Endodermal cell (in vitro differentiated cells): ENCODE results near the gene MRRF. TPM values are rescaled to one million over a fixed set of nuclear protein-coding genes. Genes with fewer than 3 reads are reported as not detected.

ENCODE experiments used
- DNase-seq: peaks from one replicate; pipeline ENCODE4 v3.0.0-alpha.2; 2017
- H3K27ac ChIP-seq: 2 replicates; pipeline ENCODE4 v1.5.1; 2013; ENCODE audit warnings: mild to moderate bottlenecking, low read depth, low read length, moderate library complexity
- H3K27me3 ChIP-seq: 2 replicates; pipeline ENCODE4 v1.6.1; 2013; ENCODE audit warnings: mild to moderate bottlenecking, low read length, moderate library complexity; ENCODE audit not compliant: insufficient read depth, control insufficient read depth, poor library complexity, severe bottlenecking
- H3K36me3 ChIP-seq: 2 replicates; pipeline ENCODE4 v1.7.0; 2013; ENCODE audit warnings: mild to moderate bottlenecking, low read length, moderate library complexity; ENCODE audit not compliant: control insufficient read depth, insufficient read depth
- H3K4me1 ChIP-seq: one replicate; pipeline ENCODE4 v1.7.0; 2013; ENCODE audit warnings: low read length; ENCODE audit not compliant: control insufficient read depth, insufficient read depth
- H3K4me3 ChIP-seq: 2 replicates; pipeline ENCODE4 v1.5.1; 2013; ENCODE audit warnings: mild to moderate bottlenecking, low read length, moderate library complexity
- H3K9ac ChIP-seq: 2 replicates; pipeline ENCODE4 v1.6.1; 2013; ENCODE audit warnings: mild to moderate bottlenecking, low read length, moderate library complexity; ENCODE audit not compliant: poor library complexity, severe bottlenecking; ENCODE audit errors: extremely low read depth
- H3K9me3 ChIP-seq: 2 replicates; pipeline ENCODE4 v1.6.1; 2013; ENCODE audit warnings: mild to moderate bottlenecking, low read length, moderate library complexity; ENCODE audit not compliant: control insufficient read depth
- H3K27ac Mint-ChIP-seq: 2 replicates; pipeline ENCODE4 v1.8.0; 2020; ENCODE audit warnings: mixed read lengths
- H3K27me3 Mint-ChIP-seq: 2 replicates; pipeline ENCODE4 v1.8.0; 2021; ENCODE audit warnings: mild to moderate bottlenecking, mixed read lengths; ENCODE audit not compliant: insufficient read depth
- H3K36me3 Mint-ChIP-seq: 2 replicates; pipeline ENCODE4 v1.8.0; 2020; ENCODE audit warnings: low read depth, mixed read lengths
- H3K4me1 Mint-ChIP-seq: 2 replicates; pipeline ENCODE4 v1.8.0; 2020; ENCODE audit warnings: mixed read lengths
- H3K4me3 Mint-ChIP-seq: 2 replicates; pipeline ENCODE4 v1.8.0; 2020; ENCODE audit warnings: mild to moderate bottlenecking, moderate library complexity, mixed read lengths
- H3K9me3 Mint-ChIP-seq: 2 replicates; pipeline ENCODE4 v1.8.0; 2020; ENCODE audit warnings: mild to moderate bottlenecking, mixed read lengths
- WGBS, 2 experiments: methylation state at CpG; one replicate each; pipeline versions ENCODE4 v1.1.5 to v1.1.7; 2013; ENCODE audit warnings: missing lambda C conversion rate in 2 of 2, mixed read lengths in 1 of 2; ENCODE audit not compliant: insufficient coverage in 1 of 2, insufficient read length in 1 of 2; 5-methylcytosine and 5-hydroxymethylcytosine counted together
- total RNA-seq, 2 donors: library from RNA; stranded (reverse); fragmentation: NEBNext Ultra II Directional in 1 of 2; extraction: Animal tissue kit (Norgen Biotek cat#: 25700) in 1 of 2; gene quantifications; 2 replicates in 1 of 2; 3 replicates in 1 of 2; pipeline ENCODE4 v1.2.1, GENCODE V29; 2021
- TF ChIP-seq, protein P1 (sequence below): fragments of 200-600 bp; sonication (generic); conservative IDR thresholded peaks from 2 replicates; pipeline ENCODE4 v1.5.0; 2021; ENCODE audit warnings: antibody characterized with exemption, mild to moderate bottlenecking

The MRRF gene
- total RNA-seq, 2 donors from 2014 or later, result 25.8 to 27.6 TPM

DNA sequence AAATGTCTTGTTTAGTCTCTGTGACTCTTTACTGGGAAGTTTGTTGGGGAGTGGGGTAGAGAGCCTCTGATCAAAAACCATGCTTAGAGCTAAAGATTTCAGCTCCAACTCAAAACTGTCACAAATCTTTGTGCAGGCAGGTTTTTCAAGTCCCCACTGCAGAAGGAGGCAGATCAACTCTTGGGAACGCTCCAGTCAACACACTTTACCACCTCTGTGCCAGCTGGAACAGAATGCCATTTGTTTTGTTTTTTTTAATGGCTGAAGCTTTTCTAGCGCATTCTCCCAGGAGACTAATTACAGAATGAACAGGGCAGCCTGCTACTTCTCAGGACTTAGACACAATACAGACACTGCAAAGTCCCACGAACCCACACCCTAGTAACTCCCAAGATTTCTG is 18.0 kb upstream of the MRRF start:
- no peak overlapping the region for H3K4me3 ChIP-seq
- no peak for DNase-seq
- Mint-ChIP-seq H3K4me1 (peaks cover 1% of the 10 kb centered on the region), H3K4me3 (no peak overlapping the region), H3K27ac (no peak overlapping the region), H3K36me3 (peaks cover 48% of the 10 kb centered on the region), H3K27me3 (no peaks in the 10 kb centered on the region), H3K9me3 (no peaks in the 10 kb centered on the region)
- WGBS, 2 experiments, result 97% methylated on average over 3 of the region's 3 CpGs; no CpG with 5 or more reads in 1 of the 2 experiments
- peaks cover 60% of the 10 kb centered on the region for H3K36me3 ChIP-seq
- TF ChIP-seq, protein P1, sequence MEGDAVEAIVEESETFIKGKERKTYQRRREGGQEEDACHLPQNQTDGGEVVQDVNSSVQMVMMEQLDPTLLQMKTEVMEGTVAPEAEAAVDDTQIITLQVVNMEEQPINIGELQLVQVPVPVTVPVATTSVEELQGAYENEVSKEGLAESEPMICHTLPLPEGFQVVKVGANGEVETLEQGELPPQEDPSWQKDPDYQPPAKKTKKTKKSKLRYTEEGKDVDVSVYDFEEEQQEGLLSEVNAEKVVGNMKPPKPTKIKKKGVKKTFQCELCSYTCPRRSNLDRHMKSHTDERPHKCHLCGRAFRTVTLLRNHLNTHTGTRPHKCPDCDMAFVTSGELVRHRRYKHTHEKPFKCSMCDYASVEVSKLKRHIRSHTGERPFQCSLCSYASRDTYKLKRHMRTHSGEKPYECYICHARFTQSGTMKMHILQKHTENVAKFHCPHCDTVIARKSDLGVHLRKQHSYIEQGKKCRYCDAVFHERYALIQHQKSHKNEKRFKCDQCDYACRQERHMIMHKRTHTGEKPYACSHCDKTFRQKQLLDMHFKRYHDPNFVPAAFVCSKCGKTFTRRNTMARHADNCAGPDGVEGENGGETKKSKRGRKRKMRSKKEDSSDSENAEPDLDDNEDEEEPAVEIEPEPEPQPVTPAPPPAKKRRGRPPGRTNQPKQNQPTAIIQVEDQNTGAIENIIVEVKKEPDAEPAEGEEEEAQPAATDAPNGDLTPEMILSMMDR, result no peak
- H3K27ac ChIP-seq, result no peak overlapping the region
- no peak overlapping the region for H3K9ac ChIP-seq
- H3K27me3 ChIP-seq, result no peaks in the 10 kb centered on the region
- no peaks in the 10 kb centered on the region for H3K9me3 ChIP-seq
- no peaks in the 10 kb centered on the region for H3K4me1 ChIP-seq

DNA sequence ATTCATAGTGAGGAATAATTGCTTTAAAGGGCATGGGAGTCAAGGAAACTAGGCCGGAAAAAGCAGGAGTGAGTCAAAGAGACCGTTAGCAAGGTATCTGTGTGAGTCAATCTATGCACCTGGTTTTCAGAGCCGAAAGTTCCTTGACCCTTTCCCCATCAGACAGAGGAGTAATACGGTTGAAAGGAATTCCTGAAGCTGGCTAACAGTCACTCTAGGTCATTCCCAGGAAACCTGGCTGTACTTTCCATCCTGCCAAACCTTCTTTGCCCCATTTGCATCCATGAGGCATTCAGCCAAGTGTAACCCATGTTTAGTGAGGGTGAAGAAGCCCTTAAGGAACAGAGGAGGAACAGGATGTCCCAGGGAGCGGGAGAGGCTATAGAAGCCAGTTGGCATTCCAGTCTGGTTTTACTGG is 16.2 kb upstream of the MRRF start:
- Mint-ChIP-seq H3K36me3 (peaks cover 39% of the 10 kb centered on the region), H3K27me3 (no peaks in the 10 kb centered on the region), H3K9me3 (no peaks in the 10 kb centered on the region), H3K27ac (no peak overlapping the region), H3K4me1 (peaks cover 19% of the 10 kb centered on the region), H3K4me3 (no peak overlapping the region)
- WGBS, 2 experiments, result 93 to 98% methylated on average over 4 to 5 of the region's 5 CpGs
- TF ChIP-seq, protein P1, result no peak
- peaks cover 7% of the 10 kb centered on the region for H3K4me1 ChIP-seq
- no peak overlapping the region for H3K4me3 ChIP-seq
- H3K9ac ChIP-seq, result no peak overlapping the region
- no peak for DNase-seq
- H3K9me3 ChIP-seq, result no peaks in the 10 kb centered on the region
- H3K36me3 ChIP-seq, result peaks cover 59% of the 10 kb centered on the region
- H3K27me3 ChIP-seq, result no peaks in the 10 kb centered on the region
- H3K27ac ChIP-seq, result no peak overlapping the region

DNA sequence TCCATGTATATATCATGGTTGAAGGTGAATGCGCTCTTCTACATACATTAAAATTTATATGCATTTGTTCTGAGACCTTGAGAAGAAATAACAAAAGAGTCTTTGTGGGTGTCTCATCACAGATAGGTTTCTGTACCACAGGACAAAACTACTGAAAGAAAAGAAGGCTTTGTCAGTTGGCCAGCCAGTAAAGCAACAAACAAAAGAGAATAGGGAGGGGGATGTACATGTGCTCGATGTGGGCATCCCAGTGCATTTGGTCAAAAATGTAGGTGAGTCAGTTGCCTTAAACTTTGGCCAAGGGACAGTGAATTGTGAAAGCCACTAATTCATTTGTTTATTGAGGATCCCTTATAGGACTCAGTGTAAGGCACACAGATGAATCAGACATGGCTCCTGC is 13.3 kb upstream of the MRRF start:
- H3K27me3 ChIP-seq, result no peaks in the 10 kb centered on the region
- Mint-ChIP-seq H3K36me3 (peaks cover 25% of the 10 kb centered on the region), H3K27ac (no peak overlapping the region), H3K9me3 (no peaks in the 10 kb centered on the region), H3K27me3 (no peaks in the 10 kb centered on the region), H3K4me3 (no peak overlapping the region), H3K4me1 (peaks cover 23% of the 10 kb centered on the region)
- DNase-seq, result no peak
- WGBS, 2 experiments, result 91 to 95% methylated on average over 1 to 2 of the region's 2 CpGs
- H3K36me3 ChIP-seq, result peaks cover 60% of the 10 kb centered on the region
- H3K27ac ChIP-seq, result no peak overlapping the region
- H3K4me3 ChIP-seq, result no peak overlapping the region
- H3K9ac ChIP-seq, result no peak overlapping the region
- H3K4me1 ChIP-seq, result peaks cover 7% of the 10 kb centered on the region
- H3K9me3 ChIP-seq, result no peaks in the 10 kb centered on the region
- TF ChIP-seq, protein P1, result no peak
